DOHH2 (cell line): ENCODE measurements around the gene COIL.

Source experiments
- H3F3A ChIP-seq: fragments of 200-600 bp; sonication (generic), shearing (Covaris generic); 2 replicates; pipeline ENCODE4 v1.6.0; 2016; ENCODE audit warnings: antibody characterized with exemption, mild to moderate bottlenecking; ENCODE audit not compliant: control insufficient read depth, insufficient read depth
- H3K27ac ChIP-seq: fragments of 200-600 bp; sonication (generic); 2 replicates; pipeline ENCODE4 v1.5.1; 2014; ENCODE audit warnings: low read depth, mild to moderate bottlenecking, low read length, moderate library complexity
- H3K27me3 ChIP-seq: fragments of 200-600 bp; sonication (generic); 2 replicates; pipeline ENCODE4 v1.6.1; 2014; ENCODE audit warnings: mild to moderate bottlenecking, low read length, mixed read lengths; ENCODE audit not compliant: control insufficient read depth
- H3K36me3 ChIP-seq: fragments of 200-600 bp; sonication (generic); 2 replicates; pipeline ENCODE4 v1.6.1; 2014; ENCODE audit warnings: mild to moderate bottlenecking, low read length, moderate library complexity, mixed read lengths; ENCODE audit not compliant: control insufficient read depth
- H3K4me1 ChIP-seq: fragments of 200-600 bp; sonication (generic); 2 replicates; pipeline ENCODE4 v1.6.1; 2014; ENCODE audit warnings: mild to moderate bottlenecking, low read length, mixed read lengths; ENCODE audit not compliant: control insufficient read depth
- H3K4me2 ChIP-seq: fragments of 200-600 bp; sonication (generic); 2 replicates; pipeline ENCODE4 v1.6.0; 2014; ENCODE audit warnings: mild to moderate bottlenecking, low read length, moderate library complexity
- H3K4me3 ChIP-seq: fragments of 200-600 bp; sonication (generic); 2 replicates; pipeline ENCODE4 v1.5.1; 2014; ENCODE audit warnings: mild to moderate bottlenecking, low read length, mixed read lengths
- H3K79me2 ChIP-seq: fragments of 200-600 bp; sonication (generic); 2 replicates; pipeline ENCODE4 v1.6.1; 2014; ENCODE audit warnings: mild to moderate bottlenecking, low read length, mixed read lengths; ENCODE audit not compliant: control insufficient read depth
- H3K9me2 ChIP-seq: fragments of 200-600 bp; sonication (generic); replicated peaks from 2 replicates; pipeline ENCODE4 v1.6.1; 2014; ENCODE audit warnings: mild to moderate bottlenecking, low read length, mixed read lengths; ENCODE audit not compliant: control insufficient read depth
- H3K9me3 ChIP-seq: fragments of 200-600 bp; sonication (generic); 2 replicates; pipeline ENCODE4 v1.6.1; 2014; ENCODE audit warnings: antibody characterized with exemption, low read length, mixed read lengths; ENCODE audit not compliant: control insufficient read depth, insufficient read depth
- H4K20me1 ChIP-seq: fragments of 200-600 bp; sonication (generic); 2 replicates; pipeline ENCODE4 v1.6.0; 2014; ENCODE audit warnings: low read depth, mild to moderate bottlenecking, antibody characterized with exemption, low read length, moderate library complexity; ENCODE audit not compliant: control insufficient read depth, insufficient read depth
- EZH2phosphoT487 ChIP-seq: fragments of 200-600 bp; sonication (generic); IDR thresholded peaks from 2 replicates; pipeline ENCODE4 v1.6.1; 2017; ENCODE audit warnings: borderline replicate concordance, mild to moderate bottlenecking, antibody characterized with exemption, low read length, moderate library complexity, mixed read lengths
- TF ChIP-seq, protein P1 (sequence below): fragments of 200-600 bp; sonication (generic); IDR thresholded peaks from one replicate; pipeline ENCODE4 v1.5.1; 2014; ENCODE audit warnings: antibody characterized with exemption, mild to moderate bottlenecking, low read depth, low read length; ENCODE audit not compliant: poor library complexity, severe bottlenecking

Gene COIL

DNA sequence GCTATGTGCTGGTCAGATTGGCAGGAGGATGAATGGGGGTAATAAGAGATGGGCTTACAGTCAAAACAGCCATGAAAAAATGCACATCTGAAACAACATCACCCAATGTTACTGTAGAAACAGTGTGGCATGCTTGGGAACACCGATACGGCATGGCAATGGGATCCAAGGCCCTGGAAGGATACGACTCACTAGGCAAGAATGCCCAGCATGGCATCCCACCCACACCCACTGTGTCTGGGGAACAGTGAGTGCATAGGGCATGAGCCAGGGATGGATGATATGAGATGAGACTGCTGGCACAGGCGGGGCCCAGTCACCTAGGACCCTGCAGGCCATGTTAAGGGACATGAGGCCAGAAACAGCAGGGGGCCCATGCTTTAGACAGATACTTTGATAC, 58.5 kb downstream of the COIL start:
- no peak overlapping the region for H3K4me3 ChIP-seq
- no peaks in the 10 kb centered on the region for H3K9me3 ChIP-seq
- H3K4me1 ChIP-seq = peaks cover 32% of the 10 kb centered on the region
- no peak overlapping the region for H3K27ac ChIP-seq
- H3K4me2 ChIP-seq = no peak overlapping the region
- H4K20me1 ChIP-seq = peaks cover 25% of the 10 kb centered on the region
- peaks cover 12% of the 10 kb centered on the region for H3F3A ChIP-seq
- H3K9me2 ChIP-seq = no peaks in the 10 kb centered on the region
- TF ChIP-seq, protein P1, sequence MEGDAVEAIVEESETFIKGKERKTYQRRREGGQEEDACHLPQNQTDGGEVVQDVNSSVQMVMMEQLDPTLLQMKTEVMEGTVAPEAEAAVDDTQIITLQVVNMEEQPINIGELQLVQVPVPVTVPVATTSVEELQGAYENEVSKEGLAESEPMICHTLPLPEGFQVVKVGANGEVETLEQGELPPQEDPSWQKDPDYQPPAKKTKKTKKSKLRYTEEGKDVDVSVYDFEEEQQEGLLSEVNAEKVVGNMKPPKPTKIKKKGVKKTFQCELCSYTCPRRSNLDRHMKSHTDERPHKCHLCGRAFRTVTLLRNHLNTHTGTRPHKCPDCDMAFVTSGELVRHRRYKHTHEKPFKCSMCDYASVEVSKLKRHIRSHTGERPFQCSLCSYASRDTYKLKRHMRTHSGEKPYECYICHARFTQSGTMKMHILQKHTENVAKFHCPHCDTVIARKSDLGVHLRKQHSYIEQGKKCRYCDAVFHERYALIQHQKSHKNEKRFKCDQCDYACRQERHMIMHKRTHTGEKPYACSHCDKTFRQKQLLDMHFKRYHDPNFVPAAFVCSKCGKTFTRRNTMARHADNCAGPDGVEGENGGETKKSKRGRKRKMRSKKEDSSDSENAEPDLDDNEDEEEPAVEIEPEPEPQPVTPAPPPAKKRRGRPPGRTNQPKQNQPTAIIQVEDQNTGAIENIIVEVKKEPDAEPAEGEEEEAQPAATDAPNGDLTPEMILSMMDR = no peak
- no peak for TF ChIP-seq EZH2phosphoT487
- no peaks in the 10 kb centered on the region for H3K27me3 ChIP-seq
- peaks cover 91% of the 10 kb centered on the region for H3K36me3 ChIP-seq
- peaks cover 20% of the 10 kb centered on the region for H3K79me2 ChIP-seq

DNA sequence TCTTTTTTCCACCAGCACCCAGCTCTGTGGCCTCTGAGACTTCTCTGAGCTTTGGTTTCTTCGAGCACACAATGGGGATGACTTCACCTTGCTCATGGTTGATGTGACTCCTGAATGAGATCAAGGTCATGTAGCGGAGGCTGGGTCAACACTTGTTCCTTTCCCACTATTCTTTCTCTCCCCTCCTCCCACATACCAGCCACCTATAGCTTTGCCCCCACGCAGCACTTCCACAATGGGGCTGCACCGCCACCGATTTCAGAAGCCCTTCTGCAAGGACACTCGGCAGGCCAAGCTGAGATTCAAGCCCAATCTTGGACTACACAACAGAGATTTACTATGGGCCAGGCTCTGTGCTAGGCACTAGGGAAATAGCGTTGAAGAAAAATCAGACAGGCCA, 61.4 kb downstream of the COIL start:
- peaks cover 90% of the 10 kb centered on the region for H3K36me3 ChIP-seq
- no peak overlapping the region for H3K27ac ChIP-seq
- H3K79me2 ChIP-seq = peaks cover 5% of the 10 kb centered on the region; the same call in 1 of the 2 replicates
- no peaks in the 10 kb centered on the region for H3K9me2 ChIP-seq
- TF ChIP-seq EZH2phosphoT487 = no peak
- TF ChIP-seq, protein P1 = no peak
- no peak overlapping the region for H3K4me3 ChIP-seq
- H3K27me3 ChIP-seq = no peaks in the 10 kb centered on the region
- peaks cover 20% of the 10 kb centered on the region for H3F3A ChIP-seq
- H3K4me2 ChIP-seq = no peak overlapping the region
- H3K9me3 ChIP-seq = no peaks in the 10 kb centered on the region
- H4K20me1 ChIP-seq = peaks cover 21% of the 10 kb centered on the region
- peaks cover 45% of the 10 kb centered on the region for H3K4me1 ChIP-seq

DNA sequence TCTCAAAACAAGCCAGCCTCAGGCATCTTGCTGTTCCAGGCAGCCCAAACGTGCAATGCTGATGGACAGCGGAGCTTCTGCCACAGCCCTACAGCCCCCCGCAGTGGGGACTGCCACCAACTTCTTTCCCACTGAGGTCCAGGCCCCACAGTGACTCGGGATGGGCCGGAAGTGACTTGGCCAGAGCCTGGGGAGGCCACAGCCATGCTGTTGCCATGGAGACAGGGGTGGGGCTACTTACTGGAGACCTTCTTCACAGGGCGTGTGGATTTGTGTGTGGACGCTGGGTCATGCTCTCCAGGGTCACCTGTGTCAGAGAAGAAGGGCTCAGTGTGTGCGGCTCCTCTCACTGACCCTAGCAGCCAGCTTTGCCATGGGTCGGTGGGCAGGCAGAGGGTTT, 62.0 kb downstream of the COIL start:
- TF ChIP-seq, protein P1 = no peak
- TF ChIP-seq EZH2phosphoT487 = no peak
- H3K9me2 ChIP-seq = no peaks in the 10 kb centered on the region
- H3K9me3 ChIP-seq = no peaks in the 10 kb centered on the region
- 0 out of 2 replicates have a peak, but pooled peaks cover 4% of the 10 kb centered on the region for H3K79me2 ChIP-seq
- H4K20me1 ChIP-seq = peaks cover 21% of the 10 kb centered on the region
- H3K27me3 ChIP-seq = no peaks in the 10 kb centered on the region
- peaks cover 87% of the 10 kb centered on the region for H3K36me3 ChIP-seq
- peaks cover 45% of the 10 kb centered on the region for H3K4me1 ChIP-seq
- H3K4me2 ChIP-seq = no peak overlapping the region
- H3K27ac ChIP-seq = no peak overlapping the region
- no peak overlapping the region for H3K4me3 ChIP-seq
- peaks cover 20% of the 10 kb centered on the region for H3F3A ChIP-seq
